Measurements from ENCODE around the gene MRPL38.

The MRPL38 gene

DNA sequence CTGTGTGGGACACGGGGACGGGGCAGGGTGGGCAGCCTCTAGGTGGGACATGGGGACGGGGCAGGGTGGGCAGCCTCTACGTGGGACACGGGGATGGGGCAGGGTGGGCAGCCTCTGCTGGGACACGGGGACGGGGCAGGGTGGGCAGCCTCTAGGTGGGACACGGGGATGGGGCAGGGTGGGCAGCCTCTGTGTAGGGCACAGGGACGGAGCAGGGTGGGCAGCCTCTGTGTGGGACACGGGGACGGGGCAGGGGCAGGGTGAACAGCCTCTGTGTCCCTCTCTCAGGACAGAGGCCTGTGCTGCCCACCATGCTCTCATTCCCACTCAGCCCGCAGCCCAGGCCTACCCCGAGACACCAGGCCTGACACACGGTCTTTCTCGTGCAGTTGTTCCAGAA is 16.9 kb upstream of the MRPL38 start:
- no peak overlapping the region for H3K4me3 ChIP-seq (ENCODE audit: low read depth, low read length)
- DNase-seq (ENCODE audit: low read depth) = no peak
- TF ChIP-seq, protein P1, sequence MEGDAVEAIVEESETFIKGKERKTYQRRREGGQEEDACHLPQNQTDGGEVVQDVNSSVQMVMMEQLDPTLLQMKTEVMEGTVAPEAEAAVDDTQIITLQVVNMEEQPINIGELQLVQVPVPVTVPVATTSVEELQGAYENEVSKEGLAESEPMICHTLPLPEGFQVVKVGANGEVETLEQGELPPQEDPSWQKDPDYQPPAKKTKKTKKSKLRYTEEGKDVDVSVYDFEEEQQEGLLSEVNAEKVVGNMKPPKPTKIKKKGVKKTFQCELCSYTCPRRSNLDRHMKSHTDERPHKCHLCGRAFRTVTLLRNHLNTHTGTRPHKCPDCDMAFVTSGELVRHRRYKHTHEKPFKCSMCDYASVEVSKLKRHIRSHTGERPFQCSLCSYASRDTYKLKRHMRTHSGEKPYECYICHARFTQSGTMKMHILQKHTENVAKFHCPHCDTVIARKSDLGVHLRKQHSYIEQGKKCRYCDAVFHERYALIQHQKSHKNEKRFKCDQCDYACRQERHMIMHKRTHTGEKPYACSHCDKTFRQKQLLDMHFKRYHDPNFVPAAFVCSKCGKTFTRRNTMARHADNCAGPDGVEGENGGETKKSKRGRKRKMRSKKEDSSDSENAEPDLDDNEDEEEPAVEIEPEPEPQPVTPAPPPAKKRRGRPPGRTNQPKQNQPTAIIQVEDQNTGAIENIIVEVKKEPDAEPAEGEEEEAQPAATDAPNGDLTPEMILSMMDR (IDR thresholded peaks at IDR 0.05; ENCODE audit: control insufficient read depth, extremely low read depth, insufficient read depth) = no peak

DNA sequence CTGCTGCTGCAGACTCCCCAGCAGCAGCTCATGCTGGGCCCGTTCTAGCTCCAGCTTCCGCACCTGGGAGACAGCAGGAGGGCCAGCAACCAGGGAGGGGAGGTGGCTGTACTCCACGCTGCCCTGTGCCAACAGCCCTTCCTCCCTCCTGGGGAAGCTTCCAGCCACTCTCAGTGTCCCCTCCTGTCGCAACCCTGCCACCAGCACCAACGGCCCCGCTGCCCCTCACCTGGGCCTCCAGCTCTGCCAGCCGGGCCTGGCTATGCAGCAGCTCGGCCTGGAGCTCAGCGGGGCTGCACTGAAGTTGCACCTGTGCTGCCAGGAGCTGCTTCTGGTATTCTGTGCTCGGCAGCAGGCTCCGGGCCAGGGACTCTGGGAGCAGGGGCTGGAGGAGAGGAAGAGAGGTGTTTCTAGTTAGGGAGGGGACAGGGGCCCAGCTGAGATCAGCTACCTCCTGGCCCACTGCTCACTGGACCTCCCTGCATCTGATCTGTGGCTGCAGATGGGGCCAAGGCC is 15.4 kb upstream of the MRPL38 start:
- no peak overlapping the region for H3K4me3 ChIP-seq (ENCODE audit: low read depth, low read length)
- DNase-seq (ENCODE audit: low read depth) = no peak
- TF ChIP-seq, protein P1 (IDR thresholded peaks at IDR 0.05; ENCODE audit: control insufficient read depth, extremely low read depth, insufficient read depth) = no peak

DNA sequence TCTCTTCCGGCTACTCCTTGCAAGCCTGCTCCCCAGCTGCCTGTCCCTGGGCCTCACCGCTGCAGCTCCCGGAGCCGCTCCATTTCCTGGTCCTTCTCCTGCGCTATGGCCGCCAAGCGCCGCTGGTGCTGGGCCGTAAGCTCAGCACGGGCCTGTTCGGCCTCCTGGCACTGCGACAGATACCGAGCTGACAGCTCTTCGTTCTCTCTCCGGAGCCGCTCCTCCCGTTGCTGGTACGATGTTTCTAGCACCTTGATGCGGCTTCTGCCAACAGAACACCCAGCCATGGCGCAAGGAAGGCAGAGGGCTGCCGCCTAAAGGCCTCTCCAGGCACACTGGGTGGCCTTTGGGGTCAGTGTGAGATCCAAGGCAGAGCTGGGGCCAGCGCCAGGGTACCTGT is 14.9 kb upstream of the MRPL38 start:
- TF ChIP-seq, protein P1 (IDR thresholded peaks at IDR 0.05; ENCODE audit: control insufficient read depth, extremely low read depth, insufficient read depth) = no peak
- no peak overlapping the region for H3K4me3 ChIP-seq (ENCODE audit: low read depth, low read length)
- DNase-seq (ENCODE audit: low read depth) = no peak

DNA sequence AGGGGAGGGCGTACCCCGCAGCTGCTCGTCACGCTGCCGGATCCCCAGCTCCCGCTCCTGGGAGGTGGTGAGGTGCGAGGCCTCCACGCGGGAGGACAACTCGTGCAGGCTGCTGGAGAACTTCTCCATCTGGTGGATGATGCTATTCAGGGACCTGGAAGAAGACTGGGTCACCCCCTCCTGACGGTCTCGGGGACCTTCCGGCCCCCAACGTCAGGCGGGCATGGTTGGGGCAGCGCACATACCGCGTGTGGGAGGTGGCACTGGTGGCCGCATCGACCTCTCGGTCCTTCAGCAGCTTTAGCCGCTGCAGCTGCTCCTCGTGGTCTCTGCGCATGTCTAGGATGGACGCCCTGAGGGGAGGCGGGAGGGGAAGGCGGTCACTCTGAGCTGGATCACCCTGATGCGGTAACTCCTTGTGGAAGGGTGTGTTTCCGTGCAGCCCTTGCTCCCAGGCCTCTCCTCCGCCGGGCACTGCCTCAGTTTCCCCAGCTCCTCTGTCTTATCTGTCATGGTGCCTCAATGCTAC is 13.3 kb upstream of the MRPL38 start:
- DNase-seq (ENCODE audit: low read depth) = no peak
- TF ChIP-seq, protein P1 (IDR thresholded peaks at IDR 0.05; ENCODE audit: control insufficient read depth, extremely low read depth, insufficient read depth) = no peak
- no peak overlapping the region for H3K4me3 ChIP-seq (ENCODE audit: low read depth, low read length)

DNA sequence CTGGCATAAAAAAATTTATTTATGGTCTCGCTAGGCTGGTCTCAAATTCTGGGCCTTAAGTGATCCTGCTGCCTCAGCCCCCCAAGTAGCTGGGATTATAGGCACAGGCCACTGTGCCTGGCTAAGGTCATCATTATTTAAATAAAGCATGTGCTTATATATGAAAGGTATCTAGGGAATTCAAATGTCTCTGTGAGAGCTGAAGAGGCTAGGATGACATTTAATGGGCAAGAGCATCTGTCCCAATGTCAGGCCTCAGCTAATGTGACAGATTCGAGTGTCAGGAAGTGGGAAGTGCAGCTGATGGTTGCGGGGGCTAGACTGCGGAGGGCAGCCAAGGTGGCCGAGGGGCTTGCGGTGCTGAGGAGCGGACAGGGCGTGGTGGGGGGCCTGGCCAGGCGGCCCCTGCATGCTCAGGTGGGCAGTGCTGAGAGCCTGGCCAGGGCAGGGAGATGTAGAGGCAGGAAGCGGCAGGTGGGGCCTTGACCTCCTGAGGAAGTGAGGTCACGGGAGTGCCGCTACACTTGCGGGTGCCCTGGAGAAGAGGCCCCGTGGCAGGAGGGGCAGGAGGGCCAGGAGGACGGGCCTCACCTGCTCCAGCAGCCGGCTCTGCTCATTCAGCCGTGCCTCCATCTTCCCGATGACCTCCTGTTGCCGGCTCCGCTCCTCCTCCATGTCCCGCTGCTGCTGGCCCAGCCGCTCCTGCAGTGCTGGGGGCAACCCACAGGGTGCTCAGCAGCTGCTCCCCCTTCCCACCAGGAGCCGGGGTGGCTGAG is 12.6 kb upstream of the MRPL38 start:
- TF ChIP-seq, protein P1 (IDR thresholded peaks at IDR 0.05; ENCODE audit: control insufficient read depth, extremely low read depth, insufficient read depth) = no peak
- DNase-seq (ENCODE audit: low read depth) = no peak

DNA sequence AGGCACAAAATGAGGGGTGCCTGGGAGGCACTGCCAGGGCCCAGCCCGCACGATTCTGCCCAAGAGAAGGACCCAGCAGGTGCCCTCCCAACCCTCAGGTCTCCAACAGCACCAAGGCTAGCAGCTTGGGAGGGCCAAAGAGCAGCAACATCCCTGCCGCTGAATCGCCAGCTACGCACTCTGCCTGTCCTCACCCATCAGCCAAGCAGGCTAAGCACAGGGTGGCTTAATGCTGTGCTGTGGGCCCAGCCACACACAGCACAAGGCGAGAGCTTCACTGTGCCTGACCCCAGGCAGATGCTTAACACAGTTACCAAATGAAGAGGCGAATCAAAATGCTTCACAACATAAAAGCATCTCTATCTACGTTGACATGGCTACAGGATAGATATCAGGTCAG is 10.6 kb upstream of the MRPL38 start:
- TF ChIP-seq, protein P1 (IDR thresholded peaks at IDR 0.05; ENCODE audit: control insufficient read depth, extremely low read depth, insufficient read depth) = no peak
- H3K4me3 ChIP-seq (ENCODE audit: low read depth, low read length) = no peak overlapping the region
- DNase-seq (ENCODE audit: low read depth) = no peak

More for the DNA sequence above, 12.6 kb upstream of the MRPL38 start:
- H3K4me3 ChIP-seq (ENCODE audit: low read depth, low read length) = no peak overlapping the region
